Right lobe of liver (tissue), 6 donors: ENCODE results near the gene E2F1. TPM values are rescaled to one million over a fixed set of nuclear protein-coding genes. Genes with fewer than 3 reads are reported as not detected.

Experiments used
- ATAC-seq, 4 donors: fragments of 200-7000 bp; cut with Tn5 transposase; one replicate each; pipeline ENCODE4 v1.9.1; 2020; ENCODE audit warnings: mild to moderate bottlenecking in 4 of 4, moderate library complexity in 4 of 4
- DNase-seq, 3 donors: peaks; one replicate each; pipeline ENCODE4 v3.0.0-alpha.2; 2020
- H3K27ac ChIP-seq, 3 donors: fragments of 200-600 bp; one replicate each; pipeline ENCODE4 v1.8.0; 2022
- H3K27me3 ChIP-seq, 2 donors: fragments of 200-600 bp; one replicate each; pipeline ENCODE4 v1.8.0; 2022
- H3K36me3 ChIP-seq, 4 donors: fragments of 200-600 bp; sonication (generic) in 1 of 4; one replicate each; pipeline versions ENCODE4 v1.5.1 to v1.8.0; 2017 to 2022; ENCODE audit warnings: control low read depth in 1 of 4
- H3K4me1 ChIP-seq, 4 donors: fragments of 200-600 bp; sonication (generic) in 1 of 4; one replicate each; pipeline versions ENCODE4 v1.5.1 to v1.8.0; 2017 to 2022; ENCODE audit warnings: control low read depth in 1 of 4
- H3K4me3 ChIP-seq, 3 donors: fragments of 200-600 bp; one replicate each; pipeline ENCODE4 v1.8.0; 2022
- H3K9me3 ChIP-seq, 4 donors: fragments of 200-600 bp; sonication (generic) in 1 of 4; one replicate each; pipeline versions ENCODE4 v1.5.1 to v1.8.0; 2017 to 2022; ENCODE audit warnings: control low read depth in 1 of 4
- POLR2A ChIP-seq: fragments of 450-650 bp; IDR thresholded peaks from one replicate; pipeline ENCODE4 v1.6.1; 2017; ENCODE audit warnings: antibody characterized with exemption, mild to moderate bottlenecking
- WGBS: methylation state at CpG from one replicate; pipeline ENCODE4 v1.1.6; 2018; ENCODE audit warnings: low coverage, low lambda C conversion rate; ENCODE audit not compliant: insufficient coverage; ENCODE audit errors: missing lambda C conversion rate; 5-methylcytosine and 5-hydroxymethylcytosine counted together
- intact Hi-C, 2 donors: fragments of 100-400 bp; cut with DNase I; formaldehyde crosslinking; loops; one replicate each; pipeline versions ENCODE4 v1.11.2 to v1.14.1; 2022
- total RNA-seq, 6 experiments: library from RNA; depleted of rRNA in 2 of 6; stranded (reverse); fragments of >200 nt in 2 of 6; fragmentation: NEBNext Ultra II Directional in 3 of 6; extraction: Animal tissue kit (Norgen Biotek cat#: 25700) in 3 of 6; gene quantifications; one replicate each; pipeline versions ENCODE4 v1.1.0 to v1.2.4, GENCODE V29; 2016 to 2023
- TF ChIP-seq, protein P1 (sequence below), 4 donors: fragments of 200-600 bp in 3 of 4; fragments of 450-650 bp in 1 of 4; IDR thresholded peaks; one replicate each; pipeline versions ENCODE4 v1.5.1 to v1.8.0; 2016 to 2022; ENCODE audit warnings: antibody characterized with exemption in 4 of 4, mild to moderate bottlenecking in 2 of 4
- donor health status: DM: no; HTN: yes; CAD: no.
- donor health status: DM: no; HTN: no; CAD: no.
- donor health status: DM: no; HTN: no; CAD: no.
- donor health status: DM: no; HTN: yes; CAD: no.
- donor health status: DM: no; HTN: yes; CAD: no.

The E2F1 gene
- total RNA-seq, 6 experiments from 2014 or later, result 0.24 to 8.8 (median 0.77) TPM

DNA sequence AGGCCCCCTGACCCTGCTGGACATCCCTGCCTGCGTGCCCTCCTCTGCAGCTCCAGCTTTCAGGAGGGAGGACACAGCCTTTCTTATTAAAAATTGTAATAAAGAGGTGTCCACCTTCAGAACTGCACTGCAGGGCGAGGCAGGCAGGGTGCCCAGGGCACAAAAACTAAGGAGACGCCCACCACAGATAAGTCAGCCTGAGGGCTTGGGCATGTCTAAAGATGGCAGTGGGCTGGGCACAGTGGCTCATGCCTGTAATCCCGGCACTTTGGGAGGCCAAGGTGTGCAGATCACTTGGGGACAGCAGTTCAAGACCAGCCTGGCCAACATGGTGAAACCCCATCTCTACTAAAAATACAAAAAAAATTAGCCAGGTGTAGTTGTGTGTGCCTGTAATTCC, 31.0 kb downstream of the E2F1 start:
- TF ChIP-seq POLR2A, result no peak
- TF ChIP-seq, protein P1, sequence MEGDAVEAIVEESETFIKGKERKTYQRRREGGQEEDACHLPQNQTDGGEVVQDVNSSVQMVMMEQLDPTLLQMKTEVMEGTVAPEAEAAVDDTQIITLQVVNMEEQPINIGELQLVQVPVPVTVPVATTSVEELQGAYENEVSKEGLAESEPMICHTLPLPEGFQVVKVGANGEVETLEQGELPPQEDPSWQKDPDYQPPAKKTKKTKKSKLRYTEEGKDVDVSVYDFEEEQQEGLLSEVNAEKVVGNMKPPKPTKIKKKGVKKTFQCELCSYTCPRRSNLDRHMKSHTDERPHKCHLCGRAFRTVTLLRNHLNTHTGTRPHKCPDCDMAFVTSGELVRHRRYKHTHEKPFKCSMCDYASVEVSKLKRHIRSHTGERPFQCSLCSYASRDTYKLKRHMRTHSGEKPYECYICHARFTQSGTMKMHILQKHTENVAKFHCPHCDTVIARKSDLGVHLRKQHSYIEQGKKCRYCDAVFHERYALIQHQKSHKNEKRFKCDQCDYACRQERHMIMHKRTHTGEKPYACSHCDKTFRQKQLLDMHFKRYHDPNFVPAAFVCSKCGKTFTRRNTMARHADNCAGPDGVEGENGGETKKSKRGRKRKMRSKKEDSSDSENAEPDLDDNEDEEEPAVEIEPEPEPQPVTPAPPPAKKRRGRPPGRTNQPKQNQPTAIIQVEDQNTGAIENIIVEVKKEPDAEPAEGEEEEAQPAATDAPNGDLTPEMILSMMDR (IDR thresholded peaks at IDR 0.05), result no peak
- Histone ChIP-seq H3K4me3 (no peak overlapping the region), H3K9me3 (no peaks in the 10 kb centered on the region), H3K4me1 (peaks cover 0 to 5% (median 0%) of the 10 kb centered on the region in 4 donors), H3K27me3 (no peaks in the 10 kb centered on the region), H3K36me3 (peaks cover 0 to 7% (median 0%) of the 10 kb centered on the region in 4 donors), H3K27ac (no peak overlapping the region)
- ATAC-seq (no peak), DNase-seq (no peak)
- WGBS, result 34% methylated on average over 2 of the region's 4 CpGs
- intact Hi-C loops, result loop anchor here (5.0 to 10.0 kb wide), 2 partner anchors 190 to 193 kb away; no protein-coding TSS in a partner anchor

DNA sequence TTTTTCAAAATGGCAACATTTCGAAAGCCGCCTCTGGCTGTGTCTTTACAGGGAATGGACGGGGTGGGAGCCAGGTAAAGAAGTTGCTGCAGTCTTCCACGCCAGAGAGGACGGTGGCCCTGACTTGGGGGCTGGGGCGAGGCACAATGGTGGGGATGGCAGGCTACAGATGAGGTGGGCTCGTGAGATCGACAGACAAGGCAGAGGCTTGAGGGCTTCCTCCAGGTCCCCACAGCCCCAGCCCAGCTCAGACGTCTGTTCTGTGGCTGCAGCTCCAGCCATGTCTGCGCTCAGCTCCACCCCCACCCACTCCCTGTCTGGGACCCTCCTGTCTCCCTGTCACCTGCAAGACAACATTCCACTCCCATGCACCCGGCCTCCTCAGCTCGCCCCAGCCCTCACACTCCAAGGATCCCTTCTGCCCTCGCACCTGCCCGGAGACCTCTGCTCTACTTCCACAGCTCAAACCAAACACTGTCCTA, 31.5 kb downstream of the E2F1 start:
- Histone ChIP-seq H3K27ac (no peak overlapping the region), H3K27me3 (no peaks in the 10 kb centered on the region), H3K4me3 (no peak overlapping the region), H3K36me3 (peaks cover 0 to 7% (median 0%) of the 10 kb centered on the region in 4 donors), H3K4me1 (peaks cover 0 to 5% (median 0%) of the 10 kb centered on the region in 4 donors), H3K9me3 (no peaks in the 10 kb centered on the region)
- no peak for TF ChIP-seq POLR2A
- TF ChIP-seq, protein P1 (IDR thresholded peaks at IDR 0.05), result no peak
- DNase-seq, result no peak
- WGBS, result 68% methylated on average over 7 of the region's 14 CpGs
- intact Hi-C loops, result loop anchor here (5.0 to 10.0 kb wide), 2 partner anchors 190 to 192 kb away; no protein-coding TSS in a partner anchor
- ATAC-seq, result no peak

DNA sequence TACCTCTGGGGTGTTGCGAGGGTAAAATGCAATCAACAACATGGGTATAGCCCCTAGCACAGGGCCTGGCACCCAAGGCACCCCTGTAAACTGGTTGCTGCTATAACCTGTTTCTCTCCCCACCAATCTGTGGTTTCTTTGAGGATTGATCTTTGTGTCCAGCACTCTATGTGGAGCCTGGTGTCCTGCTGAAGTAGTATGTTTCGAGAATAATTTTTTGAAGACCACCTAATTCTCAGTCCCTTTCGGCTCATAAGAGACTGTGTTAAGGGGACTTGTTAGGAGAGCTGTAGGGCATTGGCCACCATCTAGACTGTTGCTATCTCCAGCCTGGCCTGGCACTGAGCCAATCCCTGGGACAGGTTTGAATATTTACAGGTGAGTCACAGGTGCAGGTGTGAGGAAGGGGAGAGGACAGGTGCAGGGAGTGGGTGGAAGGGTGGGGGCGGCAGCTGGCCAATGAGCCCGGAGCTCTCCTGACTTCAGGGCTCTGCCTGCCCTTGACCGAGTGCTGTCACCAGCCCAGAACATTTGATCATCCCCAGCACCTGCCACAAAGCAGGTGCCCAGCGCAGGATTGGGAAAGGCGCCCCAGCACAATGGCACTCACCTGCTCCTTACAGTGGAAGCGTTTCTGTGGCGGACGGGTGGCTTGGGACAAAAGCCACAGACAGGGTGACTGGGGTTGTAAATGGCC, 32.1 kb downstream of the E2F1 start:
- peak; percentile 7 to 39 (median 28) for ATAC-seq
- Histone ChIP-seq H3K36me3 (peaks cover 0 to 7% (median 0%) of the 10 kb centered on the region in 4 donors), H3K4me3 (no peak overlapping the region), H3K27me3 (no peaks in the 10 kb centered on the region), H3K9me3 (no peaks in the 10 kb centered on the region), H3K4me1 (peaks cover 0 to 5% (median 0%) of the 10 kb centered on the region in 4 donors), H3K27ac (no peak overlapping the region)
- WGBS, result 74% methylated on average over 9 of the region's 11 CpGs
- TF ChIP-seq, protein P1 (IDR thresholded peaks at IDR 0.05), result no peak
- no peak for TF ChIP-seq POLR2A
- intact Hi-C loops, result loop anchor here in 1 of 2 donors (10.0 kb wide), 1 partner anchor 189 kb away; no protein-coding TSS in a partner anchor
- DNase-seq, result no peak

DNA sequence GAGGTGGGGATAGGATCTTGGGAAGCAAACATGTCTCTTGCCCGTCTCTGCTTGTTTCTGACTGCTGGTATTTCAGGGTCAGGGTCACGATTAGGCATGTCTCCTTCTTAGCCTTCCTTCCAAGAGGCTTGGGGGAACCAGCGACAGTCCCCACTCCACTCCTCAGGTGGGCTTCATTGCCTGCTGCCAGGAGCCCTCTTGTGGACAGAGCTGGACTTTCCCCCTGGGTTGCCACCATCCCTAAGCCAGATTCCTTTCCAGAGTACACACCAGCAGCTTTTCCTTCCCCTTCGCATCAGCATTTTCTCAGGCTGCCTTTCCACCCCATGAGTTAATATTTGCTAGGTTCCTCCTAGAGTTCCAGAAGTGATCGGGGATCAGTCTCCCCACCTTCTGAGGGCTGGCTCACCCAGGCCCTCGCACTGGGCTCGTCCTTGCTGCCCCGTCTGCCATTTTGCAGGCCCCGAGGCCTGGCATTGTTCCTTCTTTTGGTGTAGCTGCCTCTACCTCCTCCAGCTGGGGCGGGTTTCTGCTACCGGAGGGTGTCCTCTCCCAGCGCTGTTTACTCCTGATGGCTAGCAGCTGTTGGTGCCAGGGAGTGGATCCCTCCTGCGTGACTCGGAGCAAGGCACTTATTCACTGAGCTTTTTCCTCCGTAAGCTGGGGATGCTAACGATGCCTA, 32.8 kb downstream of the E2F1 start:
- TF ChIP-seq, protein P1 (IDR thresholded peaks at IDR 0.05), result peak; percentile 69 to 79 (median 78)
- no peak for TF ChIP-seq POLR2A
- no peak overlapping the region for H3K4me3 ChIP-seq
- H3K4me1 ChIP-seq, result peaks cover 0 to 9% (median 0%) of the 10 kb centered on the region in 4 donors
- peaks cover 0 to 7% (median 0%) of the 10 kb centered on the region in 4 donors for H3K36me3 ChIP-seq
- no peak overlapping the region for H3K27ac ChIP-seq
- ATAC-seq, result peak; percentile 79 to 88 (median 84)
- H3K27me3 ChIP-seq, result no peaks in the 10 kb centered on the region
- intact Hi-C loops, result loop anchor here in 1 of 2 donors (10.0 kb wide), 1 partner anchor 189 kb away; no protein-coding TSS in a partner anchor
- DNase-seq, result no peak
- 25% methylated on average over 7 of the region's 16 CpGs for WGBS
- no peaks in the 10 kb centered on the region for H3K9me3 ChIP-seq
